ENCODE data around the gene DOK5.

GRCh38 chr20:54658525-54658924 is 183.1 kb downstream of the DOK5 start:
- TF ChIP-seq EZH2phosphoT487 (IDR thresholded peaks at IDR 0.05; ENCODE audit: borderline replicate concordance) (no peak), CTCF (conservative IDR thresholded peaks at IDR 0.05; ENCODE audit: low read length) (no peak)

Measured in Loucy (cell line).